Astrocyte (in vitro differentiated cells and primary cell): ENCODE data around the gene PRSS23. TPM values are rescaled to one million over a fixed set of nuclear protein-coding genes. Genes with fewer than 3 reads are reported as not detected.
"Not testable (repeated sequence)": the region's sequence is repeated elsewhere in the genome, so short reads cannot be mapped to it uniquely, and the experiment has no call there.

Source experiments
- DNase-seq: peaks from one replicate; pipeline ENCODE4 v3.0.0-alpha.2; 2010; ENCODE audit warnings: low read depth
- FAIRE-seq: peaks from 2 replicates; lab custom pipeline; 2011; peaks lifted over from hg19 to GRCh38; lab: Jason Lieb, UNC
- H2AFZ ChIP-seq: 2 replicates; pipeline ENCODE4 v1.6.0; 2012; ENCODE audit warnings: low read depth, low read length, inconsistent platforms
- H3K27ac ChIP-seq: 2 replicates; pipeline ENCODE4 v1.5.1; 2011; ENCODE audit warnings: low read depth, low read length, inconsistent platforms
- H3K27me3 ChIP-seq: 2 replicates; pipeline ENCODE4 v1.6.0; 2011; ENCODE audit warnings: low read length, inconsistent platforms; ENCODE audit not compliant: insufficient read depth
- H3K36me3 ChIP-seq: 2 replicates; pipeline ENCODE4 v1.5.1; 2011; ENCODE audit warnings: low read length, inconsistent platforms; ENCODE audit not compliant: insufficient read depth
- H3K4me1 ChIP-seq: 2 replicates; pipeline ENCODE4 v1.5.1; 2011; ENCODE audit warnings: low read length, inconsistent platforms; ENCODE audit not compliant: insufficient read depth
- H3K4me2 ChIP-seq: 2 replicates; pipeline ENCODE4 v1.6.0; 2012; ENCODE audit warnings: low read length, inconsistent platforms
- H3K4me3 ChIP-seq: 2 replicates; pipeline ENCODE4 v1.5.1; 2011; ENCODE audit warnings: low read depth, mild to moderate bottlenecking, low read length, inconsistent platforms; ENCODE audit not compliant: insufficient read depth
- H3K79me2 ChIP-seq: 2 replicates; pipeline ENCODE4 v1.6.0; 2012; ENCODE audit warnings: mild to moderate bottlenecking, low read length, inconsistent platforms; ENCODE audit not compliant: insufficient read depth
- H3K9ac ChIP-seq: 2 replicates; pipeline ENCODE4 v1.6.0; 2012; ENCODE audit warnings: mild to moderate bottlenecking, low read length, inconsistent platforms
- H3K9me3 ChIP-seq: 2 replicates; pipeline ENCODE4 v1.5.1; 2012; ENCODE audit warnings: low read depth, mild to moderate bottlenecking, low read length, inconsistent platforms; ENCODE audit not compliant: insufficient read depth
- H4K20me1 ChIP-seq: 2 replicates; pipeline ENCODE4 v1.6.0; 2012; ENCODE audit warnings: low read length, inconsistent platforms; ENCODE audit not compliant: insufficient read depth
- H3K27ac Mint-ChIP-seq: one replicate; pipeline ENCODE4 v1.8.0; 2021; ENCODE audit warnings: mild to moderate bottlenecking, mixed read lengths; ENCODE audit not compliant: unreplicated experiment
- H3K27me3 Mint-ChIP-seq: one replicate; pipeline ENCODE4 v1.8.0; 2021; ENCODE audit warnings: low read depth, mixed read lengths; ENCODE audit not compliant: unreplicated experiment
- H3K36me3 Mint-ChIP-seq: one replicate; pipeline ENCODE4 v1.8.0; 2021; ENCODE audit warnings: low read depth, mixed read lengths; ENCODE audit not compliant: unreplicated experiment
- H3K4me1 Mint-ChIP-seq: one replicate; pipeline ENCODE4 v1.8.0; 2021; ENCODE audit warnings: low read depth, mixed read lengths; ENCODE audit not compliant: unreplicated experiment
- H3K4me3 Mint-ChIP-seq: one replicate; pipeline ENCODE4 v1.8.0; 2021; ENCODE audit warnings: mild to moderate bottlenecking, moderate library complexity, mixed read lengths; ENCODE audit not compliant: unreplicated experiment
- H3K9me3 Mint-ChIP-seq: one replicate; pipeline ENCODE4 v1.8.0; 2021; ENCODE audit warnings: mild to moderate bottlenecking, mixed read lengths; ENCODE audit not compliant: unreplicated experiment
- EZH2 ChIP-seq: IDR thresholded peaks from 2 replicates; pipeline ENCODE4 v1.6.1; 2012; ENCODE audit warnings: mild to moderate bottlenecking, low read length, inconsistent platforms; ENCODE audit not compliant: insufficient read depth
- total RNA-seq: library from RNA; stranded (reverse); gene quantifications from 2 replicates; pipeline ENCODE4 v1.2.1, GENCODE V29; 2021
- TF ChIP-seq, protein P1 (sequence below): IDR thresholded peaks from 2 replicates; pipeline ENCODE4 v1.5.1; 2011; ENCODE audit warnings: low read depth, mild to moderate bottlenecking, inconsistent platforms, low read length, moderate library complexity; ENCODE audit not compliant: insufficient read depth

The PRSS23 gene
- total RNA-seq, 1 donor from 2014 or later, result 717 TPM

DNA sequence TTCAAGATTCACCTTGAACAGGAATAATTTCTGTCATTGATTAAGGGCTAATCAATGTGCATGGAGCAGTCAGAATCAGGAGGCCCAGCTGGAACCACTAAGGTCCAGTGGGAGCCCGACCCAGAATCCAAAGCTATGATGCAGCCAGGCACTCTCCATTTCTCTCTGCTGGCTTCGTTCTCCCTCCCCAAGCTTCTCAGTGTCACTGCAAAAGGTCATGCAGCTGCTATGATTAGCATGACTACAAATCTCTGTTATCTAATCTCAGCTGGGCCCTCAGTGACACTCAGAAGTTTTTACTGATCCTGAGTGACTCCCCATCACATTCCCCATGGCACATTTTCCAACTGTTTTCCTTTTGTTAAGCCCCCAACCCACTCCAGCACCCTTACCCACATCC, 31.1 kb upstream of the PRSS23 start:
- H3K36me3 ChIP-seq, result no peaks in the 10 kb centered on the region
- Mint-ChIP-seq H3K36me3 (no peaks in the 10 kb centered on the region), H3K9me3 (peaks cover 2% of the 10 kb centered on the region), H3K4me1 (peaks cover 19% of the 10 kb centered on the region), H3K27me3 (no peaks in the 10 kb centered on the region), H3K4me3 (no peak overlapping the region), H3K27ac (no peak overlapping the region)
- FAIRE-seq (no peak), DNase-seq (no peak)
- H3K4me1 ChIP-seq, result no peaks in the 10 kb centered on the region
- no peak overlapping the region for H3K27ac ChIP-seq
- no peak overlapping the region for H3K4me3 ChIP-seq
- H3K79me2 ChIP-seq, result no peaks in the 10 kb centered on the region
- no peak overlapping the region for H3K4me2 ChIP-seq
- no peak overlapping the region for H2AFZ ChIP-seq
- H3K27me3 ChIP-seq, result no peaks in the 10 kb centered on the region
- no peak overlapping the region for H3K9ac ChIP-seq
- H3K9me3 ChIP-seq, result no peaks in the 10 kb centered on the region
- no peaks in the 10 kb centered on the region for H4K20me1 ChIP-seq
- TF ChIP-seq, protein P1, sequence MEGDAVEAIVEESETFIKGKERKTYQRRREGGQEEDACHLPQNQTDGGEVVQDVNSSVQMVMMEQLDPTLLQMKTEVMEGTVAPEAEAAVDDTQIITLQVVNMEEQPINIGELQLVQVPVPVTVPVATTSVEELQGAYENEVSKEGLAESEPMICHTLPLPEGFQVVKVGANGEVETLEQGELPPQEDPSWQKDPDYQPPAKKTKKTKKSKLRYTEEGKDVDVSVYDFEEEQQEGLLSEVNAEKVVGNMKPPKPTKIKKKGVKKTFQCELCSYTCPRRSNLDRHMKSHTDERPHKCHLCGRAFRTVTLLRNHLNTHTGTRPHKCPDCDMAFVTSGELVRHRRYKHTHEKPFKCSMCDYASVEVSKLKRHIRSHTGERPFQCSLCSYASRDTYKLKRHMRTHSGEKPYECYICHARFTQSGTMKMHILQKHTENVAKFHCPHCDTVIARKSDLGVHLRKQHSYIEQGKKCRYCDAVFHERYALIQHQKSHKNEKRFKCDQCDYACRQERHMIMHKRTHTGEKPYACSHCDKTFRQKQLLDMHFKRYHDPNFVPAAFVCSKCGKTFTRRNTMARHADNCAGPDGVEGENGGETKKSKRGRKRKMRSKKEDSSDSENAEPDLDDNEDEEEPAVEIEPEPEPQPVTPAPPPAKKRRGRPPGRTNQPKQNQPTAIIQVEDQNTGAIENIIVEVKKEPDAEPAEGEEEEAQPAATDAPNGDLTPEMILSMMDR, result no peak
- no peak for TF ChIP-seq EZH2

DNA sequence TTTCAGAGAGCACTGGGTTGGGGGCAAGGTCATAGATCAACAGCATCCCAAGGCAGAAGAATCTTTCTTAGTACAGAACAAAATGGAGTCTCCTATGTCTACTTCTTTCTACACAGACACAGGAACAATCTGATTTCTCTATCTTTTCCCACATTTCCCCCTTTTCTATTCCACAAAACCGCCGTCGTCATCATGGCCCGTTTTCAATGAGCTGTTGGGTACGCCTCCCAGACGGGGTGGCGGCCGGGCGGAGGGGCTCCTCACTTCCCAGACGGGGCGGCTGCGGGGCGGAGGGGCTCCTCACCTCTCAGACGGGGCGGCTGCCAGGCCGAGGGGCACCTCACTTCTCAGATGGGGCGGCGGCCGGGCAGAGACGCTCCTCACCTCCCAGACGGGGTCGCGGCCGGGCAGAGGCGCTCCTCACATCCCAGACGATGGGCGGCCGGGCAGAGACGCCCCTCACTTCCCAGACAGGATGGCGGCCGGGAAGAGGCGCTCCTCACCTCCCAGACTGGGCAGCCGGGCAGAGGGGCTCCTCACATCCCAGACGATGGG, 29.8 kb upstream of the PRSS23 start:
- not testable (repeated sequence) for H2AFZ ChIP-seq, H3K9ac ChIP-seq, H3K27ac ChIP-seq, H3K36me3 Mint-ChIP-seq, H3K36me3 ChIP-seq, DNase-seq, H3K4me3 Mint-ChIP-seq, H3K9me3 ChIP-seq, H3K4me3 ChIP-seq, H3K27ac Mint-ChIP-seq, H3K4me1 ChIP-seq, H3K27me3 Mint-ChIP-seq, FAIRE-seq, H3K4me1 Mint-ChIP-seq, H4K20me1 ChIP-seq, H3K79me2 ChIP-seq, H3K27me3 ChIP-seq, H3K4me2 ChIP-seq, H3K9me3 Mint-ChIP-seq

DNA sequence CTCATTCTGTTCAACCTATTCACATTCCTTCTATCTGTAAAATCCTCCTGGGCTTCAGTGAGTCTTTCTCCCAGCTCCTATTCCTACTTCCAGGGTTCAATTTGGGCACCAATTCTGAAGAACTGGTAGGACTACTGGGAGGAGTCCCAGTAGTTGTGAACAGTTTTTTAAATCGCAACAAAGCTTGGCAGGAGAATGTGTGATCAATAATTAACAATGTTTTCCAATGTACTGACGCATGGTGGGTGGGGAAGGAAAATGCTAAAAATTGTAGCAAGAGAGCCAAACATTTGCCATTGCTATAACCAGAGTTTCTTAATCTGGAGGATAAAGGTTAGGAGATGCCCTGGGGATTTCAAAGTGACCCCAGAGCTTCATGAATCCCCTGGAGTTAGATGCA, 27.3 kb upstream of the PRSS23 start:
- TF ChIP-seq, protein P1, result no peak
- TF ChIP-seq EZH2, result no peak
- Mint-ChIP-seq H3K36me3 (no peaks in the 10 kb centered on the region), H3K27ac (no peak overlapping the region), H3K9me3 (peaks cover 2% of the 10 kb centered on the region), H3K27me3 (no peaks in the 10 kb centered on the region), H3K4me3 (no peak overlapping the region), H3K4me1 (peaks cover 11% of the 10 kb centered on the region)
- Histone ChIP-seq H3K27me3 (no peaks in the 10 kb centered on the region), H3K4me3 (no peak overlapping the region), H3K79me2 (no peaks in the 10 kb centered on the region), H3K9me3 (no peaks in the 10 kb centered on the region), H3K4me2 (no peak overlapping the region), H4K20me1 (no peaks in the 10 kb centered on the region), H3K4me1 (no peaks in the 10 kb centered on the region), H3K36me3 (no peaks in the 10 kb centered on the region), H3K27ac (no peak overlapping the region), H2AFZ (no peak overlapping the region), H3K9ac (no peak overlapping the region)
- FAIRE-seq (no peak), DNase-seq (no peak)
